ENCODE data around the gene ZNF341.

- TF ChIP-seq, protein P1, sequence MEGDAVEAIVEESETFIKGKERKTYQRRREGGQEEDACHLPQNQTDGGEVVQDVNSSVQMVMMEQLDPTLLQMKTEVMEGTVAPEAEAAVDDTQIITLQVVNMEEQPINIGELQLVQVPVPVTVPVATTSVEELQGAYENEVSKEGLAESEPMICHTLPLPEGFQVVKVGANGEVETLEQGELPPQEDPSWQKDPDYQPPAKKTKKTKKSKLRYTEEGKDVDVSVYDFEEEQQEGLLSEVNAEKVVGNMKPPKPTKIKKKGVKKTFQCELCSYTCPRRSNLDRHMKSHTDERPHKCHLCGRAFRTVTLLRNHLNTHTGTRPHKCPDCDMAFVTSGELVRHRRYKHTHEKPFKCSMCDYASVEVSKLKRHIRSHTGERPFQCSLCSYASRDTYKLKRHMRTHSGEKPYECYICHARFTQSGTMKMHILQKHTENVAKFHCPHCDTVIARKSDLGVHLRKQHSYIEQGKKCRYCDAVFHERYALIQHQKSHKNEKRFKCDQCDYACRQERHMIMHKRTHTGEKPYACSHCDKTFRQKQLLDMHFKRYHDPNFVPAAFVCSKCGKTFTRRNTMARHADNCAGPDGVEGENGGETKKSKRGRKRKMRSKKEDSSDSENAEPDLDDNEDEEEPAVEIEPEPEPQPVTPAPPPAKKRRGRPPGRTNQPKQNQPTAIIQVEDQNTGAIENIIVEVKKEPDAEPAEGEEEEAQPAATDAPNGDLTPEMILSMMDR (IDR thresholded peaks at IDR 0.05), result no peak
- TF ChIP-seq POLR2A (IDR thresholded peaks at IDR 0.05), result no peak
- TF ChIP-seq EP300 (IDR thresholded peaks at IDR 0.05), result no peak
- no peak for TF ChIP-seq POLR2AphosphoS5 (IDR thresholded peaks at IDR 0.05)
Observed at GRCh38 chr20:33757458-33757857, 25.7 kb downstream of the ZNF341 start.
